Measurements from ENCODE around the gene OR2AG1. TPM values are rescaled to one million over a fixed set of nuclear protein-coding genes. Genes with fewer than 3 reads are reported as not detected.

OR2AG1 gene
- total RNA-seq, 1 donor from 2014 or later, result not detected

DNA sequence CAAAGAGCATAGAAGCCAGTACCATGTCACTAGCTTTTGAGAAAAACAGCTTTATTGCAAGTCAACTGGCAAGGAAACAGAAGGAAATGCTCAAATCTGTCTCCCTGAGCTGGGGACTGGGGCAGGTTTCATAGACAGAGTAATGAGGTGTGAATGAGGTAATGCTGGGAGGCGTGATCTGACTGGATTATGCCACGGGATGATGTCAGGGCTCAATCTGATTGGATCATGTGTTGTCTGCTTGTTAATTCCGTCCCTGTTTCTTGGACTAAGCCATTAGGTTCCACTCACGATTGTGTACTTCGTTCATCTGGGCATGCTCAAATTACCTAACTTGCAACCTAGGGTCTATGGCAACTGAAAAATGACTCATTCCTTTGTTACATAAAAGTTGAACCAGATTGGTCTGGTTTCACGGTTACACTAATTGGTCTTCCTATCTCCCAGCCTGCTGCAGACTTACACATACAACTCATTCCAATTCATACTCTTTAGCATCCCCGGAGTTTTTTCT is 42.5 kb downstream of the OR2AG1 start:
- Histone ChIP-seq H3K4me1 (no peaks in the 10 kb centered on the region), H3K4me3 (no peak overlapping the region), H3K9me3 (no peaks in the 10 kb centered on the region), H3K27ac (no peak overlapping the region), H3K36me3 (no peaks in the 10 kb centered on the region), H3K27me3 (no peaks in the 10 kb centered on the region)
- intact Hi-C loops (cut with DNase I), result no loop called here
- no peak for TF ChIP-seq POLR2A (IDR thresholded peaks at IDR 0.05)
- TF ChIP-seq CTCF (IDR thresholded peaks at IDR 0.05), result no peak
- TF ChIP-seq POLR2AphosphoS5 (IDR thresholded peaks at IDR 0.05; ENCODE audit: insufficient read depth in 1 of 2, low read depth in 1 of 2), result no peak
- no peak for DNase-seq (ENCODE audit: extremely low spot score in 2 of 2)

DNA sequence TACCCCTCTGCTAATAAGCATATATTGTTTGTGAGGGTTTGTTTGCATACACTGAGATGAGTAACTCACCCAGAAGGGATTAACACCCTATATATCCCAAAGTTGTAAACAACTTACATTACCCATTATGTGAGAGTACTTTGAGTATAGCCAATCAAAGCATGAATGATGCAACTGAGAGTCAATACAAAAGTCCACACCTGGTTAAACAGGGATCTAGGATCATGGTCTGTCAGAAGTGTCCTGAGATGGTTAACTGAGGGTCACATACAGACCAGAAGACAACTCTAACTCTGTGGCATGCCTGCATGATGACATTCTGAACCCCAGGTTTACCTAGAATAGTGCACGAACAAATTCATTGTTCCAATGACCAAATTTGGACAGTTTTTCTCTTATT is 45.3 kb downstream of the OR2AG1 start:
- no peak for TF ChIP-seq POLR2A (IDR thresholded peaks at IDR 0.05)
- no peak for TF ChIP-seq POLR2AphosphoS5 (IDR thresholded peaks at IDR 0.05; ENCODE audit: insufficient read depth in 1 of 2, low read depth in 1 of 2)
- no peak for TF ChIP-seq CTCF (IDR thresholded peaks at IDR 0.05)
- no peak overlapping the region for H3K27ac ChIP-seq
- no peaks in the 10 kb centered on the region for H3K36me3 ChIP-seq
- intact Hi-C loops (cut with DNase I), result no loop called here
- no peak for DNase-seq (ENCODE audit: extremely low spot score in 2 of 2)
- no peaks in the 10 kb centered on the region for H3K27me3 ChIP-seq
- no peaks in the 10 kb centered on the region for H3K4me1 ChIP-seq
- no peak overlapping the region for H3K4me3 ChIP-seq
- no peaks in the 10 kb centered on the region for H3K9me3 ChIP-seq

GRCh38 chr11:6833356-6833755 is 50.5 kb downstream of the OR2AG1 start:
- Histone ChIP-seq H3K4me3 (no peak overlapping the region), H3K27ac (no peak overlapping the region), H3K36me3 (no peaks in the 10 kb centered on the region), H3K4me1 (no peaks in the 10 kb centered on the region), H3K27me3 (no peaks in the 10 kb centered on the region), H3K9me3 (no peaks in the 10 kb centered on the region)
- intact Hi-C loops (cut with DNase I), result no loop called here
- TF ChIP-seq POLR2AphosphoS5 (IDR thresholded peaks at IDR 0.05; ENCODE audit: insufficient read depth in 1 of 2, low read depth in 1 of 2), result no peak
- no peak for TF ChIP-seq POLR2A (IDR thresholded peaks at IDR 0.05)
- TF ChIP-seq CTCF (IDR thresholded peaks at IDR 0.05), result no peak
- no peak for DNase-seq (ENCODE audit: extremely low spot score in 2 of 2)

GRCh38 chr11:6834021-6834420 is 51.2 kb downstream of the OR2AG1 start:
- TF ChIP-seq CTCF (IDR thresholded peaks at IDR 0.05) (no peak), POLR2A (IDR thresholded peaks at IDR 0.05) (no peak), POLR2AphosphoS5 (IDR thresholded peaks at IDR 0.05; ENCODE audit: insufficient read depth in 1 of 2, low read depth in 1 of 2) (no peak)
- no peak for DNase-seq (ENCODE audit: extremely low spot score in 2 of 2)
- no peak overlapping the region for H3K27ac ChIP-seq
- H3K4me3 ChIP-seq, result no peak overlapping the region
- no peaks in the 10 kb centered on the region for H3K9me3 ChIP-seq
- H3K4me1 ChIP-seq, result no peaks in the 10 kb centered on the region
- intact Hi-C loops (cut with DNase I), result no loop called here
- H3K36me3 ChIP-seq, result no peaks in the 10 kb centered on the region
- no peaks in the 10 kb centered on the region for H3K27me3 ChIP-seq

Other genes starting within 250 kb of the OR2AG1 start
- gene RRP8, start 179.4 kb upstream of the OR2AG1 start, total RNA-seq, result 10.3 TPM
- gene ILK, start 179.2 kb upstream of the OR2AG1 start, total RNA-seq, result 149 TPM
- 48.1 TPM for gene TAF10, start 170.8 kb upstream of the OR2AG1 start, total RNA-seq
- gene TPP1, start 163.6 kb upstream of the OR2AG1 start, total RNA-seq, result 77.3 TPM
- 28.7 TPM for gene DCHS1, start 127.2 kb upstream of the OR2AG1 start, total RNA-seq
- gene MRPL17, start 99.7 kb upstream of the OR2AG1 start, total RNA-seq, result 55.2 TPM
- not detected for gene OR2AG2, start 11.0 kb upstream of the OR2AG1 start, total RNA-seq
- not detected for gene OR6A2, start 16.7 kb downstream of the OR2AG1 start, total RNA-seq
- not detected for gene OR10A5, start 62.7 kb downstream of the OR2AG1 start, total RNA-seq
- gene OR10A2, start 80.0 kb downstream of the OR2AG1 start, total RNA-seq, result not detected
- not detected for gene OR10A4, start 93.6 kb downstream of the OR2AG1 start, total RNA-seq
- not detected for gene OR2D2, start 109.5 kb downstream of the OR2AG1 start, total RNA-seq
- not detected for gene OR2D3, start 138.0 kb downstream of the OR2AG1 start, total RNA-seq
- 2.0 TPM for gene ZNF215, start 143.4 kb downstream of the OR2AG1 start, total RNA-seq
- 3.9 TPM for gene ZNF214, start 237.3 kb downstream of the OR2AG1 start, total RNA-seq
- gene NLRP14, start 237.5 kb downstream of the OR2AG1 start, total RNA-seq, result not detected

Data from vagina (tissue), 2 donors.